HG03432 (cell line): ENCODE measurements around the gene FASN.
A peak's percentile ranks its signal among the peaks of the same experiment; 100 is the strongest.

Source experiments
- ATAC-seq: cut with Tn5 transposase; IDR thresholded peaks from one replicate; pipeline ENCODE4 v1.9.1; 2021; ENCODE audit warnings: mild to moderate bottlenecking, moderate library complexity; ENCODE audit not compliant: unreplicated experiment

Gene FASN

DNA sequence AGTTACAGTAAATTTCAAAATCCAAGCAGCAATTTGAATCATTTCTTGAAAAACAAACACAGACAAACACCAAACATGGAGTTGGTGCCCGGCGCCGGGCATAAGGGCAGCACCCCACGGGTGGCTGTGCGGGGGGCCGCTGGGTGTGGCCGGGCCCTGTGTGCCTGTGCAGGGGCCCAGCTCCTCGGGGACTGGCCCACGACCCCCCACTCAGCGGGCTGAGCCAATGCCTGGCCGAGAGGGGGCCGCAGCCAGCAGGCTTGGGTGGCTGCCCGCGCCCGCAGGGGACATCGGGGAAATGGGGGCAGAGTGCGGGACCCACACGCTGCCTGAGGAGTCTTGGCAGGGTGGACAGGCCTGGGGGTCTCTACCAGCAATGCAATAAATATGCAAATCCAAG, 19.6 kb downstream of the FASN start:
- ATAC-seq = no peak

DNA sequence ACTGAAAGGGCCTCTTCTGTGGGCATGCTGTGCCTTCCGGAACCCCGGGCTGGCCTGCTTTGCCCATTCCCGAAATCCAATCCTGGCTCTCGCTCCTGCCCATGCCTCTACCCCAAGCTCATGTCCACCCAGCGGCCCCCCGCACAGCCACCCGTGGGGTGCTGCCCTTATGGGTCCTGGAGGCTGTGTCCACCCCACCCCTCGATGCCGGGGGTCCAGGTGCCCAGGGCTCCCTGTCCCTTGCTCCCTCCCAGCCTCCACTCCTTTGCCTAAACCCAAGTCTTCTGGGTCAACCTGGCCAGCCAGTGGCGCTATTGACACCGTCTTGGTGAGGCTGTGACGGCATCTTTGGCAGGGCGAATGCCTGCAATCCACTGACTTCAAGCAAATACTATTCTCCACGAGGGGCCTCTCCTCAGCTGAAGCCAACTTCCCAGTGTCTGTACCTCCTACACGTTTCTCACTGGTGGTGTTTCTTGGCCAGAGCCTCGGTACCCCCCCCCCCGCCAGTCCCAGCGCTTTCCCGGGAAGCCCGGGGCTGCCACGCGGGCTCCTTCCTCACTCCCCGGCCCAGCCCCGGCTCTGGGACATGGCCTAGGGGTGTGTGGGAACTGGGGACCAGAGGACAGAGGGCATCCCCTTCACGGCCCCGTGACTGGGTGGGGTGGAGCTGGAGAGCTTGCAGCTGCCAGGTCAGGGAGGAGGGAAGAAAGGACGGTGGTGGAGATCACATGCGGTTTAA, 20.2 kb downstream of the FASN start:
- no peak for ATAC-seq

DNA sequence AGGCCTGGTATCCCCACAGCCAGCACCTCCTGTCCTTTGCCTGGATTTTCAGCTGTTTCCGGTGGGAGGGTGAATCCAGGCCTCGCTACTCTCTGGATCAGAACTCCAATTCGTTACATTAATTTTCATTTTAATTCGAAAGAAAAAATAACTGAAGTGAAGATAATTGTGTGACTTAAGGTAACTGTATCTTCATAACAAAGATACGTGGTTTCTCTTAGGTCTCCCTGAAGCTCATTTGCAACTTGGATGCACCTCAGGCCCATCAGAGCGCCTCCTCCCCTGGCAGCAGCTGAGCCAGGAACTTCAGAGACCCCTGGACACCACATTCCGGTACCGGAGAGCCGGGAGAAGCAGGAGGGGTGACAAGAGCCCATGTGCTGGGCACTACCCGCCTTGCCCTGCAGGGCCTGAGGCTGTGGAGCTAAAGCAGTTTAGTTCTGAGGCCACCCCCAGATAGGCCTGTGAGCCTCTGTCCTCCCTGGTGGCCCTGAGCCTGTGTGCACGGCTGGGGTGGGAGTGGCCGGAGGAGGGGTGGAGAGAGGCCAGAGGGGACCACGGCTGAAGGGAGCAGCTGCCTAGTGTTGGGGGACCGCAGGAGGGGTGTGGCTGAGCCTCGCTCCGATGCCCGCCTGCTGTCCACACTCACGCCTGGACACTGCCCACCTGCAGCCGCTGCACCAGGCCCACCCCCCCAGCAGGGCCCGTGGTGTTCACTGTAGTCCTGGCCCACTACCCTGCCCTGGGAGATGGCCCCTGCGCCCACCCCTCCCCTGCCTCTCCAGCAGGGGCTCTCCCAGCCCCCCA, 21.0 kb downstream of the FASN start:
- no peak for ATAC-seq

DNA sequence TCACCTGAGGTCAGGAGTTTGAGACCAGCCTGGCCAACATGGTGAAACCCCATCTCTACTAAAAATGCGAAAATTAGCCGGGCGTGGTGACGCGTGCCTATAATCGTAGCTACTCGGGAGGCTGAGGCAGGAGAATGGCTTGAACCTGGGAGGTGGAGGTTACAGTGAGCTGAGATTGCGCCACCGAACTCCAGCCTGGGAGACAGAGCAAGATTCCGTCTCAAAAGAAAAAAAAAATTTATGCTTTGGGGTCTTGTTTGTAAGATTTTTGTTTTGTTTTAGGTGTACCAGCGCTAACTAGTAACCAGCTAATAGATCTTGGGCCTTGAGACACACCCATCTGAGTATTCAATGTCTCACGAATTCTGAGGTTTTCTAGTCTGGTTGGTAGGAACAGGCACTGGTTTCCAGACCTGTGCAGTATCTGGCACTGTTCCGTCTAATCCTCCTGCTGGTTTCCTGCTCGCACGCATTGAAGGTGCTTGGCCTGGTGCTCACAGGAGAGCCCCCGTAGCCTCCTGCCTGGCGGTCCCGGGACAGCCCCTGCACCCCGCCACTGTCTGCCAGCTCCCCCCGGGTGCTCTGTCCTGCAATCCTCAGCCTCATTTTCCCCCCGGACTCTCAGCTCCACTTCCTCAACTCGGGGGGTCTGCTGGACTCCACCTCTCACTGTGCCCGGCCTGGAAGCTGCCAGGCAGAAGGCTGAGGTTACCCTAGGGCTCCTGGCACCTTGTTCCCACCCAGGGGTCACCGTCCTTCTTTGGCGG, 21.8 kb downstream of the FASN start:
- ATAC-seq = no peak

DNA sequence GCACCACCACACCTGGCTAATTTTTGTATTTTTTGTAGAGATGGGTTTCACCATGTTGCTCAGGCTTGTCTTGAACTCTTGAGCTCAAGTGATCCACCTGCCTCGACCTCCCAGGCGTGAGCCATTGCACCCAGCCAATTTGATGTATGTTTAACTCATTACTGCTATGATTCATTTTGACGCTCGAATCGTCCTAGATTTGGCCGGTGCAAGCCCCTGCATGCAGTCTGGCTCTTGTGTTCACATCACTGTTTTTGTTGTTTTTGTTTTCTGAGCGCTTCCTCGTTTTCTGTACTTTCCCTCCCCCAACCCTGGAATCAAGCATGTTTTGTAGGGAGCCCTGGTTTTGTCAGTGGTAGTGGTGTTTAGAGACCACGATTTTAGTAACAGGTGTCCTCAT, 24.6 kb downstream of the FASN start:
- ATAC-seq = no peak

DNA sequence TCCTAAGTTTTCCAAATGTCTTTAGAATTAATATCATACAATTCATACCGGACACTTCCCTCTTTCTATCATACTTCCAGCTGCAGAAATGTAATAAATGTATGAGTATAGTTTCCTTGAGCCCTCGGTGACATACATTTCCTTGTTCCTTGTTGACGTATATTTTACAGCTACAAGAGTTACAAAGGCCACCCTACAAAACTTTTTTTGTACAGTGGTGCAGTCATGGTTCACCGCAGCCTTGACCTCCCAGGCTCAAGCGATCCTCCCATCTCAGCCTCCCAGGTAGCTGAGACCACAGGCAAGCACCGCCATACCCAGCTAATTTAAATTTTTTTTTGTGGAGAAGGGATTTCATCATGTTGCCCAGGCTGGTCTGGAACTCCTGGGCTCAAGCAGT, 25.2 kb downstream of the FASN start:
- ATAC-seq = no peak

DNA sequence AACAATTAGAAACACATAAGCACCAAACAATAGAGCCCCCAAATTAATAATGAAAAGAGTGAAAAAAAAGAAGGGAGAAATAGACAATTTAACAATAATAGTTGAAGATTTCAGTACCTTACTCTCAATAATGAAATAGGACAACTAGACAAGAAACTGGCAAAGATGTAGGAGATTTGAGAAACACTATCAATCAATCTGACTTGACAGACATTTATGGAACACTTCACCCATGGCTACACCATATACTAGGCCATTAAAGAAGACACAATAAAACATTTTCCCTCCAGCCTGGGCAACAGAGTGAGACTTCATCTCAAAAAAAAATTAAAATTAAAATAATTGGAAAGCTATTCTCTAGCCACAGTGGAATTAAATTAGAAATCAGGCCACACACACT, 27.4 kb downstream of the FASN start:
- no peak for ATAC-seq

DNA sequence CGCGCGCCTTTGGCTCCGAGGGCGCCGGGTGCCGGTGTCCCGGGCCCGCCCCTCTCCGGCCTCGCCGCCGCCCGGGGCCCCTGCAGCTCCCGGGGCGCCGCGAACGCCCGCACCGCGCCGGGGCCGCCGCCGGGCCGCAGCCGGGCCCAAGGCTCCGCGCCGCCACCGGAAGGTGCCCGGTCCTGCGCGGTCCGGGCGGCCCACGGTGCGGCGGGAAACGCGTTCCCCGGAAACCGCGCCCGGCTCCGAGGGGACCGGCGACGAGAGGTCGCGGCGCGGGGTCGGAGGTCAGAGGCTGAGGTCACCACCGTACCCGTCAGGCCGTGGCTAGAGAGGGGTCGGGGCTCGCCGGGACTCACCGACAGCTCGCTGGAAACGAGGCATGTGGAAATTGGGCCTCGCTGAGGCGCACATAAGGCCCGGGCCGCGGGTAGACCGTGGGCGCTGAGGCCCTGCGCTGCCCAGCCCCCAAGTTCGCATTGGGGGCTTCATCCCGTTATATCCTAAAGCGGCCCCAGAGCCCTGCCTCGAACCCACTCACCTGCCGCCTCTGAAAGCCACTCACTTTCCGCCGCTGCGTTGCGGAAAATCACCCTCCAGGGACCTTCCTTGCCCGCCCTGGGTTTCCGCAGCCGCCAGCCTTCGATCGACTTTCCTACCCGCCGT, 32.3 kb downstream of the FASN start, which contains the start of gene DUS1L:
Gene DUS1L (minus strand): TSS at position 167 of the 666 bp plus-strand sequence. CDS start 745 bp downstream, outside the sequence.
- peak; percentile 80 for ATAC-seq

DNA sequence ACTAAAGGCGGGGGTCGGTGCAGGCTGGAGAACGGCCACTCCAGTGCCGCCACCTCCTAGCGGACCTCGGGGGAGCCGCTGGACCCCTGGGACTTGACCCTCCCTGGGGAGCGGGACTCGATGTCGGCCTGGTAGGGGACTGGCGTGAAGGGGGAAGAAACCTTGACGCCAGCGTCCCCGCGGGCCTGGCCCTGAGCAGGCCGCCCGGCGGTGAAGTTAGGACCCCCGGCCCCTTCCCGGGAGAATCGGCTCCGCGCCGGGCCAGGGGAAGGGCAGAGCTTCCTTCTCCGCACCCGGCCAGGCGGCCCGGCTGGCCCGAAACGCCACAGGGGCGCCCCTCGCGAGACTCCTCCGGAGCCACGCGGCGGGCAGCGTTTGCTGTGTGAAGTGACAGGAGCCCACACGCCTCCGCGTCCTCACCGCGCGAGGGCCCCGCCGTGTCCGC, 32.8 kb downstream of the FASN start:
- peak; percentile 31 for ATAC-seq

DNA sequence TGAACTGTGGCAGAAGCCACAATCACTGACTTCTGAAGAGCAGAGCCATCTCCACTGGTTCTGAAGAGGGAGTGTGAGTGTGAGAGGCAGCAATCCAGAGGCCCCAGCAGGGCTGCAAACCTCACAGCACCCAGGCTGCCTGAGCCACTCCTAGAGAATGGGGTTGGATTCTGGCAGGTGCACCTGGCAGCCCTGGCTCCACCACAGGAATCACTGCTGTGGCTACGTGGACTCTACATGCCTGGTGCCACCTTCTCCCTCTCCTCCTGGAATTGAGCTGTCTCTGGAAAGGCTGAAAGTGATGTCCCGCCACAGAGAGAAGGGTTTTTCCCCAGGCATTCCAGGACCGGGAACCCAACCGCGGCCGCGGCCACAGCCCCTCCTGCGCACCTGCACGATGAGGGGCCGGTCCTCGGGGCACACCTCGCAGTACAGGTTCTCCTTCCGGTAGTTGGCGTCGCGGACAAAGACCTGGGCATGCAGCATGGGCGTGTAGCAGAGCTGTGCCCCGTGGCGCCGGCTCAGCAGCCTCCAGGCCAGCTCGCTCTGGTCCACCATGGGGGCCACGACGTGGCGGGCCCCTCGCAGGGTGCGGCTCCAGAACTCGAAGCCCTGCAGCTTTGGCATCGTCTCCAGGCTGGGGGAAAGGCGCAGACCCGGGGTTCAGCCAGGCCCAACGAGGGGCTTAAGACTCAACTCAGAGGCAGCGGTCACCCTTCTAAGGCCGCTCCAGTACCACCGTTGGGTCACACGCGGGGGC, 33.4 kb downstream of the FASN start:
- ATAC-seq = no peak

DNA sequence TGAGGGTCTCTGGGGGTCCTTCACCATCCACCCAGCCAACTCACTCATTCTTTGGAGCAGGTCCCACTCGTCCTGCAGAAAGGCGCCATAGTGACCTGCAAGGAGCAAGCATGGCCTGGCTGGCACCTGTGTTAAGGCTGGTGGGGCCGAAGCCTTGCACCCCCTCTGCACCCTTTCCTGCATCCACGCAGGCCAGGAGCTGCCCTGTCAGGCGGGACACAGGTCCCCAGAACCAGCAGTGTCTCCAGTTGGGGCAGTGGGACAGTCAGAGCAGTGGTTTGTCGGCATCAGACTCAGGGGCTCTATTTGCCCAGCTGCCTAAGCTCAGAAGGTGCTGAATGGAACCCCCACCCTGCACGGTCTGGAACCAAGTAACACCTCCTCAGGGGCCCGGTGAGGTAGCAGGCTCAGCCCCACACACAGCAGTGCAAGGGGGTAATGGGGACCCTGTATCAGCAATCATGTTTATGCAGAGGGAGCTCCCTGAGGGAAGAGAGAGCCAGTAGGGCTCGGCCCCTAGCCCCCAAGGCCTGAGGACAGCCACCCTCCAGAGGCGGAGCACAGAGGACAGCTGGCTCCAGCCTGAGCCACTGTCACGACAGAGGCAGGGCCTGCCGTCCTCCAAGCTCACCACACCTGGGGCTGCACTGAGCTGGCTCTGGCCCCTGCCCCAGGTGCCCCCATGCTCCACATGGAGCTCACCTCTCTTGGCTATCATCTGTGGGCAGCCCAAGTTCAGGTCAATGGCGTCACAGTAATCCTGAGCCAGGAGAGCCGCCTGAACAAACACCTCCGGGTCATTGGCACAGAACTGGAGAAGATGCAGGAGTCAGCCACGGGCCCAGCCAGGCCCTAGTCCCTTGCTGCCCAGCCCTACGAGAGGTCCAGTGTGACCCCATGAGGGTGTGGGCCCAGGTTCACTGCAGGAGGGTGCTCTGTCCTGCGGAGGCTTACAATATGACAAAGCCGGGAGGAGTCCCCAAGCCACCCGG, 34.3 kb downstream of the FASN start:
- ATAC-seq = no peak

DNA sequence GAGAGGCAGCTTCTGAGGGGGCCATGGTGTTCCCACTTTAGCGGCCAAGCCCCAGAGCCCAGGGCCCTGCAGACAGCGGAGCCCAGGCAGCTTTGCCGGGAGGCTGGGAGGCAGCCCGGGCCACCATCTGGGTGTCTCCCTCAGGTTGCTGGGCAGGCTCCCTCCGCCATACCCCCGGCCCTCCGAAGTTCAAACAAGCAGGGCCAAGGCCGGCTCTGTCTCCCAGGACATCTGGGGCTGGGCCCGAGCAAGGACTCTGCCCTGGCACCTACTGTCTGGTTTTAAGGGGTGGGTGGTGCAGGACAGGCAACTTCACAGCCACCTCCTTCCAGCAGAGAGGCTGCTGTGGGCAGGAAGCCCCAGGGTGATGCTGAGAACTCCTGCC, 35.1 kb downstream of the FASN start:
- ATAC-seq = no peak

DNA sequence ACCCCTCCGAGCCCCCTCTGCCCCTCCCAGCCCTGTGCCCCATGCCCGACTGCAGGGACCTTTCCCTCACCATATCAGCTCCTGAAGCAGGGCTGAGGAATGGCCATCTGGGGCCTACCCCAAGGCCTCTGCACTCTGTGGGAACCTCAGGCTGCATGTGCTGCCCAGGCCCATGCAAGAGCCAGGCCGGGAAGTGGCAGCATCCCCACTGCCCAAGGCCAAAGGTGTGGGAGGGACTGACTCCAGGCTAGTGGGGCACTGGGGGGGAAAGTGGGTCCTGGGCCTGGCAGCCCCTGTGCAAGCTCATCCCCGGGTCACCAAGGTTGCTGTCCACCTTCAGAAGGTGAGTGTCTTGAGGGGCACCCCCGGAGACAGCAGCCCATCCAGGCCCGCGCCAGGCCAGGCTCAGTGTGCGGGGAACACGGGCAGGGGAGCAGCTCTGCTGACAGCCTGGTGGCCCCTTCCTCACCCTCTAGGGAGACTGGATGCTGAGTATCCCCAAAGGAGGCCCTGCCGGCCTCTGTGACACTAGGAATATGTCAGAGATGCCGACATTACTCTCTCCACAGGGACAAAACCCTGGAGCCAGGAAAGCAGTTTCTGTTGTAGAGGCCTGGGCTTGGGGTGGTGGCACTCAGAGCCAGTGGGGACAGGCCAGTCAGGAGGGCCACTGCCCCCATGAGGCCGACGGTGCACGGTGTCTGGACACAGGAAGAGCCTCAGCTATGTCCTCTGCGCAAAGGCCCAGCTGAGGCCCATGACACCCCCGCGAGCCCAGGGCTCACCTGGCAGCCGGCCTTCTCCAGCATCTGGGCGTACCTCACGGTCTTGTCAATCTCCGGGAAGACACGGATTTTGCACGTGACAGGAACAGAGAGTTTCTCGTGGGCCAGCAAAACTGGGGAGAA, 35.7 kb downstream of the FASN start:
- no peak for ATAC-seq

DNA sequence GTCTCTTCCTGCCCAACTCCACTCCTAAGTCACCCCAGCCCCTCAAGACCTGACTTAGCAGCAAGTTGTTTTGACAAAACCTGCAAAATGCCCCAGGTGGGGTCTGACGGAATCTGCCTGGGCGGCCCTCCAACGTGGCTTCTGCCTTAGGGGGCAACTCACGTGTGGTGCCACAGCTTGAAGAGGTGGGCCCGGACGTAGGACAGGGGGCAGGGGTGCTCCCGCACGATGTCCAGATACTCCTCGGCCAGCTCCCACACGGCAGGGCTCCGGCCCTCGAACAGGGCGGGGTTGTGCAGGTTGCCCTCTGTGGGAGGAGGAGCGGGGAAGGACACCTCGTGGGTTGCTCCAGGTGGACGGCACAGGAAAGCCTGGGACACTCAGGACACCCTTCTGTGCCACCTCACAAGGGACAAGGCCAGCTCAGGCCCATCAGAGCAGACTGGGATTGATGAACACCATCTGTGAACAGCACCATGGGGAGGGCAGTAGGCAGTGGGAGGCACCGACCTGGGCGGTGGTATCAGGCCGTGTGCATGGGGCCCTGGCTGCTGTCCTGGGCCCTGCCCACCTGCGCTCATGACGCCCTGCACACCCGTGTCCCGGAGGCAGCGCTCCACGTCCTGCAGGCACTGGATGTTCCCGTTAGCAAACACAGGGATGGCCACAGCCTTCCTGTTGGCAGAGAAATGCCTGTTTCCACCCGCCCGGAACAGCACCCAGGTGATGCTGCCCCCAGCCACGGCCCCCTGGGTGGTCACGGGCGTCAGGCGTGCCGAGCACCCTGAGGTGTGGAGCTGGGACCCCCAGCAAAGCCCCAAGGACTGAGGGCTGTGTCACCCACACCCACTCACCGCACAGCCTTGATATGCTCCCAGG, 36.8 kb downstream of the FASN start:
- ATAC-seq = no peak

DNA sequence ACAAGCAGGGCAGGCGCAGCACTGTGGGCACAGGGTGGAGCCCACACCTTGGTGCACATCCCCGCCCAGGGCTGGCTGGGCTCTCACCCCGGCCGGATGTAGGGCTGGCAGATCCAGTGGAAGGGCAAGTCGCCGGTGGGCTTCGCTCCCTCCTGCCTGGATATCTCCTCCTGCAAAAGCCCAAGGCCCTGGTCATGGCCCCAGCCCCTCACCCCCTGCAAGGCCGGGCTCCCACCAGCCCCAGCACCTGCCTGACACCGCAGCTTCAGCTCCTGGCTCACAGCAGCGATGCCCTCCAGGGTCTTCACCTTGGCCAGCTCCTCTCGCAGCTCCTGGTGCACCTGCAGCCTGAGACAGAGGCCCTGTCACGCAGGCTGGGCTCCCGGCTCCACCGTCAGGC, 37.4 kb downstream of the FASN start:
- ATAC-seq = no peak

DNA sequence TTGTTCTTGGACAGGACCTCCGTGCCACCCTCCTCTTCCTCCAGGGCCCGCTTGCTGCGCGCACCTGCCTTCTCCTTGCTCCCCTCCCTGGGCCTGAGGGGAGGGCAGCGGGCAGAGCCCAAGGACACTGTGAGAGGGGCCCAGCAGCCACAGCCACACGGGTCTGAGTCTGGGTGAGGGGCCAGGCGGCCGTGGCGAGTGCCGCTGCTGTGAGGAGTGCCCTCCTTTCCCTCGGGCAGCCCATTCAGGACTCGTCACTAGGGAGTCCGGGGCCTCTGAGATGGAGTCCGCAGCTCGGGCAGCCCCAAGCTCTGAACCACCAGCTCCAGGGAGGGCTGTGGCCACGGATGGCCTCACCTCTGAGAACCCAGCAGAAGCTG, 38.0 kb downstream of the FASN start:
- no peak for ATAC-seq
